ENCODE measurements around the gene SPATA2.
"Not testable (repeated sequence)": the region's sequence is repeated elsewhere in the genome, so short reads cannot be mapped to it uniquely, and the experiment has no call there.

The SPATA2 gene

GRCh38 chr20:49885558-49886332, 29.6 kb downstream of the SPATA2 start:
- DNase-seq (ENCODE audit: low read depth in 2 of 2): no peak

GRCh38 chr20:49883246-49883802, 32.0 kb downstream of the SPATA2 start:
- DNase-seq (ENCODE audit: low read depth in 2 of 2): no peak

- no peak for DNase-seq (ENCODE audit: low read depth in 2 of 2)
These were observed 33.0 kb downstream of the SPATA2 start for GRCh38 chr20:49882171-49882970.

- DNase-seq (ENCODE audit: low read depth in 2 of 2): no peak
These were observed 34.4 kb downstream of the SPATA2 start for GRCh38 chr20:49880724-49881445.

- DNase-seq (ENCODE audit: low read depth in 2 of 2): no peak
These were observed 35.2 kb downstream of the SPATA2 start for GRCh38 chr20:49880177-49880576.

- DNase-seq (ENCODE audit: low read depth in 2 of 2): no peak
These were observed 36.4 kb downstream of the SPATA2 start for GRCh38 chr20:49878977-49879376.

- DNase-seq (ENCODE audit: low read depth in 2 of 2): no peak
These were observed 37.9 kb downstream of the SPATA2 start for GRCh38 chr20:49877386-49877921.

- DNase-seq (ENCODE audit: low read depth in 2 of 2): no peak
These were observed 40.6 kb downstream of the SPATA2 start for GRCh38 chr20:49874696-49875095.

- DNase-seq (ENCODE audit: low read depth in 2 of 2): no peak
These were observed 43.3 kb downstream of the SPATA2 start for GRCh38 chr20:49872056-49872455.

GRCh38 chr20:49871391-49871948, 43.9 kb downstream of the SPATA2 start:
- no peak for DNase-seq (ENCODE audit: low read depth in 2 of 2)

GRCh38 chr20:49870261-49870660, 45.1 kb downstream of the SPATA2 start:
- DNase-seq (ENCODE audit: low read depth in 2 of 2): no peak

- DNase-seq (ENCODE audit: low read depth in 2 of 2): no peak
These were observed 46.4 kb downstream of the SPATA2 start for GRCh38 chr20:49868964-49869363.

- DNase-seq (ENCODE audit: low read depth in 2 of 2): no peak
These were observed 46.8 kb downstream of the SPATA2 start for GRCh38 chr20:49868538-49868937.

- no peak for DNase-seq (ENCODE audit: low read depth in 2 of 2)
These were observed 47.7 kb downstream of the SPATA2 start for GRCh38 chr20:49867453-49868215.

GRCh38 chr20:49866051-49866450, 49.3 kb downstream of the SPATA2 start:
- DNase-seq (ENCODE audit: low read depth in 2 of 2): no peak

GRCh38 chr20:49865559-49865958, 49.8 kb downstream of the SPATA2 start:
- no peak for DNase-seq (ENCODE audit: low read depth in 2 of 2)

- DNase-seq (ENCODE audit: low read depth in 2 of 2): no peak
These were observed 51.7 kb downstream of the SPATA2 start for GRCh38 chr20:49863666-49864065.

GRCh38 chr20:49862607-49863200, 52.6 kb downstream of the SPATA2 start:
- no peak for DNase-seq (ENCODE audit: low read depth in 2 of 2)

- not testable (repeated sequence) for DNase-seq (ENCODE audit: low read depth in 2 of 2)
These were observed 54.1 kb downstream of the SPATA2 start for GRCh38 chr20:49861232-49861631.

- DNase-seq (ENCODE audit: low read depth in 2 of 2): no peak
These were observed 55.5 kb downstream of the SPATA2 start for GRCh38 chr20:49859807-49860206.

Measured in stimulated activated CD4-positive, alpha-beta T cell treated with anti-CD3 and anti-CD28 coated beads, Interleukin-4, amount 100 ng/mL, for 48 hours (primary cell).